GM06990 (cell line): ENCODE measurements around the gene ARF1.
A peak's percentile ranks its signal among the peaks of the same experiment; 100 is the strongest.

ENCODE experiments used
- DNase-seq: peaks from one replicate; pipeline ENCODE4 v3.0.0-alpha.2; 2011; ENCODE audit not compliant: insufficient read length; ENCODE audit errors: extremely low read depth
- H3K27me3 ChIP-seq: replicated peaks from 2 replicates; pipeline ENCODE4 v1.6.0; 2011; ENCODE audit warnings: low read length; ENCODE audit not compliant: control insufficient read depth, insufficient read depth
- H3K36me3 ChIP-seq: 2 replicates; pipeline ENCODE4 v1.5.1; 2011; ENCODE audit warnings: low read length; ENCODE audit not compliant: control insufficient read depth, insufficient read depth
- H3K4me3 ChIP-seq: replicated peaks from 2 replicates; pipeline ENCODE4 v1.5.1; 2011; ENCODE audit warnings: low read depth, mild to moderate bottlenecking, control low read depth, low read length
- TF ChIP-seq, protein P1 (sequence below): IDR thresholded peaks from 2 replicates; pipeline ENCODE4 v1.5.1; 2011; ENCODE audit warnings: low read length, control low read depth, mild to moderate bottlenecking, inconsistent platforms; ENCODE audit not compliant: insufficient read depth, poor library complexity, severe bottlenecking

ARF1 gene

DNA sequence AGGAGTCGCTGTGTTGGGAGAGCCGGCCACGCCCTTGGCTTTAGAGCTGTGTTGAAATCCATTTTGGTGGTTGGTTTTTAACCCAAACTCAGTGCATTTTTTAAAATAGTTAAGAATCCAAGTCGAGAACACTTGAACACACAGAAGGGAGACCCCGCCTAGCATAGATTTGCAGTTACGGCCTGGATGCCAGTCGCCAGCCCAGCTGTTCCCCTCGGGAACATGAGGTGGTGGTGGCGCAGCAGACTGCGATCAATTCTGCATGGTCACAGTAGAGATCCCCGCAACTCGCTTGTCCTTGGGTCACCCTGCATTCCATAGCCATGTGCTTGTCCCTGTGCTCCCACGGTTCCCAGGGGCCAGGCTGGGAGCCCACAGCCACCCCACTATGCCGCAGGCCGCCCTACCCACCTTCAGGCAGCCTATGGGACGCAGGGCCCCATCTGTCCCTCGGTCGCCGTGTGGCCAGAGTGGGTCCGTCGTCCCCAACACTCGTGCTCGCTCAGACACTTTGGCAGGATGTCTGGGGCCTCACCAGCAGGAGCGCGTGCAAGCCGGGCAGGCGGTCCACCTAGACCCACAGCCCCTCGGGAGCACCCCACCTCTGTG is 15.9 kb downstream of the ARF1 start:
- no peak overlapping the region for H3K4me3 ChIP-seq
- H3K36me3 ChIP-seq: peaks cover 31% of the 10 kb centered on the region
- TF ChIP-seq, protein P1, sequence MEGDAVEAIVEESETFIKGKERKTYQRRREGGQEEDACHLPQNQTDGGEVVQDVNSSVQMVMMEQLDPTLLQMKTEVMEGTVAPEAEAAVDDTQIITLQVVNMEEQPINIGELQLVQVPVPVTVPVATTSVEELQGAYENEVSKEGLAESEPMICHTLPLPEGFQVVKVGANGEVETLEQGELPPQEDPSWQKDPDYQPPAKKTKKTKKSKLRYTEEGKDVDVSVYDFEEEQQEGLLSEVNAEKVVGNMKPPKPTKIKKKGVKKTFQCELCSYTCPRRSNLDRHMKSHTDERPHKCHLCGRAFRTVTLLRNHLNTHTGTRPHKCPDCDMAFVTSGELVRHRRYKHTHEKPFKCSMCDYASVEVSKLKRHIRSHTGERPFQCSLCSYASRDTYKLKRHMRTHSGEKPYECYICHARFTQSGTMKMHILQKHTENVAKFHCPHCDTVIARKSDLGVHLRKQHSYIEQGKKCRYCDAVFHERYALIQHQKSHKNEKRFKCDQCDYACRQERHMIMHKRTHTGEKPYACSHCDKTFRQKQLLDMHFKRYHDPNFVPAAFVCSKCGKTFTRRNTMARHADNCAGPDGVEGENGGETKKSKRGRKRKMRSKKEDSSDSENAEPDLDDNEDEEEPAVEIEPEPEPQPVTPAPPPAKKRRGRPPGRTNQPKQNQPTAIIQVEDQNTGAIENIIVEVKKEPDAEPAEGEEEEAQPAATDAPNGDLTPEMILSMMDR: no peak
- H3K27me3 ChIP-seq: no peaks in the 10 kb centered on the region
- no peak for DNase-seq

DNA sequence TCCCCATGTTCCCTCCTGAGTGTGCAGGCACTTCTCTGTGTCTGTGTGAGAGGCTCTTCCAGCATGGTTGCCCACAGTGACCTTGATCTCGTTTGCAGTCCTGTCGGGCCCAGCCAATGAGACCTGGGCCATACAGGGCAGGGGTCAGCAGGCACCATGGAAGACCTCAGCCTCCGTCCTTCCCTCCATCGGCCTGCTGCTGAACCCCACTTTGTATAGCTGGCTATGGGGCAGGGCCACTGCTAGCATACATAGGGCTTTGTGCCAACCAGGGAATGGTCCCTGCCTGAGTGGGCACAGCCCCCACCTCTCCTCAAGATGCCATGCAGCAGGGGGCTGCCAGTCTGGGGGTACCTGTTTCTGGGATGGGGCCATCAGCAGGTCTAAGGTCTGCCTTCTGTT is 16.8 kb downstream of the ARF1 start:
- no peaks in the 10 kb centered on the region for H3K27me3 ChIP-seq
- H3K4me3 ChIP-seq: no peak overlapping the region
- TF ChIP-seq, protein P1: no peak
- H3K36me3 ChIP-seq: peaks cover 28% of the 10 kb centered on the region
- no peak for DNase-seq

DNA sequence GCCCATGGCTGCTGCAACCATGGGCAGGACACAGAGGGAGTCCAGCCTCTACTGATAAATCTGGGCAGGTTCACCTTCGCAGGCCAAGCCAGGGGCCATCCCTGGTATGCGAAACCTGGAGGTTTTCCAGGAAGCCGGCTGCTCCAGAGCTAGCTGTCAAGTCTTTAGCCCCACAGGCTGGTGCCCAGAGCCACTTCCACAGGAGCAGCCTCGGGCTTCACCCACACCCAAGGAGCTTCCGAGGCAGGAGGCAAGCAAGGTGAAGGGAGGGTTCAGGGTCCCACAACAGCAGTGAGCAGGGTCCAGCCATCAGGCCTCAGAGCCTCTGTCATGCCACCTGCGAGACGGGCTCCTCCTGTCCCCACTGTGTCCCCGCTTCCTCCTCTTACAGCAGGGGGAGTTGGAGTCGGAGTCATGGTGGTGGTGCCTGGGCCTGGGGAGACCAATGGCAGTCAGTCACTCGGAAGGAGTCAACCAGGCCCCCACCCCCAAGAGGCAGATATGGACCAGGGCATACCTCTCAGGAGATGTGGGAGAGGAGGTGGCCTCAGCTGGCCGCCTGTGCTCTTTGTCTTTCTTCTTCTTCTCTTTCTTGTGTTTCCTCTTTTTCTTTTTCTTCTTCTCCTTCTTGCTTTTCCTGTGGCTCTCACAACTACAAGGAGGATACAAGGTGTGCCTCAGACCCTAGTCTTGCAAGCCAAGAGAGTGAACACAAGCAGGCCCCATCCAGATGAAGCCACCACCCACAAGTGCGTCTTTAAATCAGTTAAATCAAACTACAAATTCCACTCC is 18.5 kb downstream of the ARF1 start:
- H3K36me3 ChIP-seq: peaks cover 33% of the 10 kb centered on the region
- peak overlapping the region; percentile 96 for H3K4me3 ChIP-seq
- TF ChIP-seq, protein P1: no peak
- H3K27me3 ChIP-seq: no peaks in the 10 kb centered on the region
- no peak for DNase-seq

DNA sequence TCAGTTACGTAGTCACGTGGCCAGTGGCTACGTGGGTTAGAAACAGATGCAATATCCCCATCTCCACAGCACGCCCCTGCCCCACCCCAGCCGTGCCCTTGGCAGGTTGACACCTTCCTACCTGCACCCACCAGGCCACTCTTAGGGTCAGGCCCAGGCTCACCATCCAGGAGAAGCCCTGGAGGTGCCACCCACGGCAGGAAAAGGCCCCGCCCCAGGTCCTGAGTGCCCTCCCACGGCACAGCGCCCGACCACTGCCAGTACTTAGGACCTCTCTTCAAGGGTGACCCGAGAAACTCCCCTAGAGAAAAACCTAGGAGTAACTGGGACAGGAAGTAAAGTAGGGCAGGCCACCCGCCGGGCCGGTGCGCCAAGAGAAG is 19.1 kb downstream of the ARF1 start:
- H3K4me3 ChIP-seq: peak overlapping the region; percentile 96
- no peaks in the 10 kb centered on the region for H3K27me3 ChIP-seq
- no peak for DNase-seq
- TF ChIP-seq, protein P1: no peak
- H3K36me3 ChIP-seq: peaks cover 37% of the 10 kb centered on the region

DNA sequence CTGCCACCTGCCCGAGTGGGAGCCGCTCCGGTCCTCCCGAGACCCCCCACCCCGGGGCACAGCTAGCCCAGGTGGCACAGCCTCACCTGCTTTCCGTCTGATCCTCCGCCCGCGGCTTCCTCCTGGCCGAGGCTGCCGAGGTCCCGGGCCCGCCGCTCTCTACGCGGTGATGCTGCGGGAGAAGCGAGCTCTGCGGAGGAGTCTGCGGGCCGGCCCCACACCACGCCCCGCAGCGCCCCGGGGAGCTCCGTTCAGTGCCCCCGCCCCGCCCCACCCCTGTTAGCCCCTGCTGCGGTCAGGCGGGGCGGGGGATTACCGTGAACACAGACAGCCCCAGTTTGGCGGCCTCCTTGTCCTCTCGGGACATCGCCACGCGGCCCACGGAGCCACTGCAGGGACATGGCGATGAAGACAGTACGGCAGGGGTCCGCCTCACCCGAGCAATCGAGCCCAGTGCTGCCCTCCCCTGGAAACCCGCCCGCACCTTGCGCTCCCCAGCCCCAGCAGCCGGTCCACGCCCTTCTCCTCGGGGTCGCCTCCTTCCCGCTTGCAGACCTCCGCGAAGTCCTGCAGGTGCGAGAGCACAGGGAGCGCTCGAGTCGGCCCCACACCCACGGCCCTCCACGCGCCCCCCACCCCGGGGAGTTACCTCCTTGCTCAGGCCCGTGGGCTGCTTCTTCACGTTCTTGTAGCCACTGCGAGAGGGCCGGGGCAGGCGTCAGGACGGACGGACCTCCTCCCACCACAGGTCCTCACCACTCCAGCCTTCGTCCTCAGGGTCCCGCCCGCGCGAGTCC is 19.7 kb downstream of the ARF1 start:
- Histone ChIP-seq H3K27me3 (no peaks in the 10 kb centered on the region), H3K4me3 (peak overlapping the region; percentile 96), H3K36me3 (peaks cover 33% of the 10 kb centered on the region)
- TF ChIP-seq, protein P1: peak; percentile 35
- peak; percentile 70 for DNase-seq
